H1 (cell line): ENCODE measurements around the gene POLR2C. TPM values are rescaled to one million over a fixed set of nuclear protein-coding genes. Genes with fewer than 3 reads are reported as not detected.
A peak's percentile ranks its signal among the peaks of the same experiment; 100 is the strongest.

Experiments used
- ATF2 ChIP-seq: IDR thresholded peaks from 2 replicates; pipeline ENCODE4 v1.6.1; 2012; ENCODE audit warnings: low read length, inconsistent platforms
- BACH1 ChIP-seq: IDR thresholded peaks from 2 replicates; pipeline ENCODE4 v1.6.1; 2012; ENCODE audit warnings: low read length, improper control_type of control experiment
- BRCA1 ChIP-seq: IDR thresholded peaks from 2 replicates; pipeline ENCODE4 v1.6.1; 2012; ENCODE audit warnings: low read depth, low read length, improper control_type of control experiment
- CEBPB ChIP-seq: IDR thresholded peaks from 2 replicates; pipeline ENCODE4 v1.6.1; 2012; ENCODE audit warnings: low read depth, low read length
- CHD1 ChIP-seq: IDR thresholded peaks from 2 replicates; pipeline ENCODE4 v1.6.1; 2012; ENCODE audit warnings: low read depth, low read length, improper control_type of control experiment
- CHD2 ChIP-seq: IDR thresholded peaks from 2 replicates; pipeline ENCODE4 v1.6.1; 2012; ENCODE audit warnings: low read length, improper control_type of control experiment
- CREB1 ChIP-seq: IDR thresholded peaks from 2 replicates; pipeline ENCODE4 v1.6.1; 2012; ENCODE audit warnings: inconsistent platforms
- E2F6 ChIP-seq: IDR thresholded peaks from 2 replicates; pipeline ENCODE4 v1.6.1; 2012; ENCODE audit warnings: inconsistent platforms
- EZH2 ChIP-seq: fragments of 200-600 bp; sonication (generic); IDR thresholded peaks from 2 replicates; pipeline ENCODE4 v1.7.1; 2012; ENCODE audit warnings: low read depth, mild to moderate bottlenecking, moderate library complexity, low read length, inconsistent platforms; ENCODE audit not compliant: severe bottlenecking
- JUN ChIP-seq: IDR thresholded peaks from 2 replicates; pipeline ENCODE4 v1.6.1; 2011; ENCODE audit warnings: low read depth, mild to moderate bottlenecking, improper control_type of control experiment, low read length
- KDM4A ChIP-seq: IDR thresholded peaks from one replicate; pipeline ENCODE4 v1.7.1; 2012; ENCODE audit warnings: low read depth, mild to moderate bottlenecking, moderate library complexity, low read length, inconsistent platforms; ENCODE audit not compliant: severe bottlenecking
- PHF8 ChIP-seq: fragments of 200-600 bp; sonication (generic); conservative IDR thresholded peaks from 2 replicates; pipeline ENCODE4 v1.7.1; 2012; ENCODE audit warnings: low read depth, mild to moderate bottlenecking, inconsistent platforms, low read length, moderate library complexity
- POLR2A ChIP-seq, 2 experiments: IDR thresholded peaks; 1 replicate in 1 of 2; 2 replicates in 1 of 2; pipeline ENCODE4 v1.6.1; 2011; ENCODE audit warnings: low read depth in 2 of 2, low read length in 2 of 2, mild to moderate bottlenecking in 2 of 2; ENCODE audit errors: control extremely low read depth in 1 of 2
- SAP30 ChIP-seq: fragments of 300-600 bp; sonication (generic); IDR thresholded peaks from 2 replicates; pipeline ENCODE4 v1.7.1; 2012; ENCODE audit warnings: low read length, moderate library complexity, mild to moderate bottlenecking, inconsistent platforms; ENCODE audit not compliant: insufficient read depth, insufficient replicate concordance
- SIRT6 ChIP-seq: IDR thresholded peaks from one replicate; pipeline ENCODE4 v1.7.1; 2012; ENCODE audit warnings: low read length, inconsistent platforms
- SIX5 ChIP-seq: IDR thresholded peaks from 2 replicates; pipeline ENCODE4 v1.6.1; 2011; ENCODE audit warnings: mild to moderate bottlenecking, low read depth, low read length
- SP1 ChIP-seq: IDR thresholded peaks from 2 replicates; pipeline ENCODE4 v1.6.1; 2011; ENCODE audit warnings: low read depth, low read length
- SP2 ChIP-seq: IDR thresholded peaks from 2 replicates; pipeline ENCODE4 v1.6.1; 2012; ENCODE audit warnings: mild to moderate bottlenecking, low read length, inconsistent platforms
- SRF ChIP-seq: IDR thresholded peaks from 2 replicates; pipeline ENCODE4 v1.6.1; 2011; ENCODE audit warnings: mild to moderate bottlenecking, low read depth, low read length, moderate library complexity
- SUZ12 ChIP-seq: fragments of 200-600 bp; sonication (generic); IDR thresholded peaks from 2 replicates; pipeline ENCODE4 v1.6.1; 2012; ENCODE audit warnings: mild to moderate bottlenecking, inconsistent platforms, low read length, moderate library complexity, mixed read lengths
- TAF7 ChIP-seq: optimal IDR thresholded peaks from 2 replicates; pipeline ENCODE3; 2011; ENCODE audit warnings: low read depth, mild to moderate bottlenecking, inconsistent platforms, low read length, moderate library complexity, borderline replicate concordance
- TBP ChIP-seq: IDR thresholded peaks from 2 replicates; pipeline ENCODE4 v1.6.1; 2011; ENCODE audit warnings: low read depth, low read length, improper control_type of control experiment
- TEAD4 ChIP-seq: IDR thresholded peaks from 2 replicates; pipeline ENCODE4 v1.6.1; 2012; ENCODE audit warnings: low read depth, low read length, inconsistent platforms, mixed read lengths
- polyA plus RNA-seq, 7 experiments: library from polyadenylated mRNA; depleted of rRNA in 3 of 7; stranded (reverse) in 5 of 7; unstranded in 2 of 7; fragments of >200 nt in 5 of 7; fragments of 200-250 nt in 2 of 7; gene quantifications; 1 replicate in 5 of 7; 2 replicates in 1 of 7; 4 replicates in 1 of 7; pipeline versions ENCODE4 v1.2.1 to v1.2.3, GENCODE V29; 2011 to 2013; ENCODE audit warnings: missing spikeins in 2 of 7, mixed read lengths in 2 of 7
- total RNA-seq: library from RNA; stranded (reverse); fragmentation: NEBNext Ultra II Directional; extraction: Animal tissue kit (Norgen Biotek cat#: 25700); gene quantifications from 2 replicates; pipeline ENCODE4 v1.2.1, GENCODE V29; 2021

The POLR2C gene
- total and polyA plus RNA-seq, 2 of the 8 experiments (the other 6 are each of a cell fraction or from before 2014, with no cell fraction given) = 72.5 to 132 TPM

GRCh38 chr16:57462209-57462977 is at the start of gene POLR2C (continued):
- TF ChIP-seq E2F6 = no peak
- no peak for TF ChIP-seq ATF2
- peak; percentile 95 for TF ChIP-seq TBP
- no peak for TF ChIP-seq SAP30
- TF ChIP-seq PHF8 = peak; percentile 97
- 0 out of 2 replicates have a peak, but pooled peaks have one; percentile 21 for TF ChIP-seq SRF
- no peak for TF ChIP-seq JUN
- no peak for TF ChIP-seq CEBPB
- no peak for TF ChIP-seq KDM4A
- peak; percentile 95 for TF ChIP-seq TAF7
- TF ChIP-seq CREB1 = peak; percentile 58
- TF ChIP-seq CHD1 = no peak
- no peak for TF ChIP-seq BACH1
- 0 out of 2 replicates have a peak, but pooled peaks have one; percentile 41 for TF ChIP-seq TEAD4
- TF ChIP-seq SIX5 = no peak
- no peak for TF ChIP-seq BRCA1
- no peak for TF ChIP-seq SUZ12
- peak; percentile 84 for TF ChIP-seq SP2
- TF ChIP-seq SP1 = 0 out of 2 replicates have a peak, but pooled peaks have one; percentile 21
- peak; percentile 64; the same call in 1 of the 2 replicates for TF ChIP-seq CHD2
- no peak for TF ChIP-seq SIRT6
- no peak for TF ChIP-seq EZH2
- peak; percentile 96 to 97 for TF ChIP-seq POLR2A (IDR thresholded peaks at IDR 0.05; ENCODE audit: control extremely low read depth in 1 of 2, low read depth in 2 of 2, low read length in 2 of 2)
